GM23338 (cell line): Measurements from ENCODE around the gene GADD45B. TPM values are rescaled to one million over a fixed set of nuclear protein-coding genes. Genes with fewer than 3 reads are reported as not detected.

ENCODE experiments used
- ATAC-seq: fragments of 200-7000 bp; cut with Tn5 transposase; 3 replicates; pipeline ENCODE4 v1.9.1; 2020
- DNase-seq: peaks from one replicate; pipeline ENCODE4 v3.0.0-alpha.2; 2015; ENCODE audit warnings: low spot score
- H2AFZ ChIP-seq: fragments of 200-600 bp; sonication (generic); 2 replicates; pipeline ENCODE4 v1.8.0; 2016; ENCODE audit warnings: antibody characterized with exemption, mild to moderate bottlenecking, moderate library complexity
- H3F3A ChIP-seq: fragments of 200-600 bp; sonication (generic); replicated peaks from 2 replicates; pipeline ENCODE4 v1.8.0; 2017; ENCODE audit warnings: antibody characterized with exemption, mixed run types, low read depth
- H3K27ac ChIP-seq: fragments of 200-600 bp; sonication (generic); 2 replicates; pipeline ENCODE4 v1.6.1; 2016; ENCODE audit warnings: low read depth
- H3K27me3 ChIP-seq: fragments of 200-600 bp; sonication (generic); 2 replicates; pipeline ENCODE4 v1.8.0; 2016; ENCODE audit warnings: mild to moderate bottlenecking, mixed run types, moderate library complexity; ENCODE audit not compliant: insufficient read depth
- H3K36me3 ChIP-seq: fragments of 200-600 bp; sonication (generic); 2 replicates; pipeline ENCODE4 v1.8.0; 2016; ENCODE audit warnings: mild to moderate bottlenecking; ENCODE audit not compliant: insufficient read depth
- H3K4me1 ChIP-seq: fragments of 200-600 bp; sonication (generic); 2 replicates; pipeline ENCODE4 v1.8.0; 2016; ENCODE audit warnings: mild to moderate bottlenecking, moderate library complexity; ENCODE audit not compliant: insufficient read depth
- H3K4me2 ChIP-seq: fragments of 200-600 bp; sonication (generic); 2 replicates; pipeline ENCODE4 v1.7.1; 2017; ENCODE audit warnings: mixed run types
- H3K4me3 ChIP-seq: fragments of 200-600 bp; sonication (generic); 2 replicates; pipeline ENCODE4 v1.6.1; 2016; ENCODE audit warnings: mixed run types
- H3K79me2 ChIP-seq: fragments of 200-600 bp; sonication (generic); replicated peaks from 2 replicates; pipeline ENCODE4 v1.8.0; 2017; ENCODE audit warnings: mild to moderate bottlenecking; ENCODE audit not compliant: insufficient read depth
- H3K9me2 ChIP-seq: fragments of 200-600 bp; sonication (generic); 2 replicates; pipeline ENCODE4 v1.8.0; 2017; ENCODE audit not compliant: insufficient read depth
- H4K20me1 ChIP-seq: fragments of 200-600 bp; sonication (generic); replicated peaks from 2 replicates; pipeline ENCODE4 v1.8.0; 2017; ENCODE audit warnings: mild to moderate bottlenecking; ENCODE audit not compliant: insufficient read depth
- H3K27ac Mint-ChIP-seq: 2 replicates; pipeline ENCODE4 v1.8.0; 2020; ENCODE audit warnings: inconsistent platforms, mild to moderate bottlenecking, moderate library complexity, mixed read lengths
- H3K27me3 Mint-ChIP-seq: 3 replicates; pipeline ENCODE4 v1.8.0; 2022; ENCODE audit warnings: low read depth, mild to moderate bottlenecking, moderate library complexity, mixed read lengths, inconsistent platforms; ENCODE audit not compliant: insufficient read depth, poor library complexity
- H3K36me3 Mint-ChIP-seq: 3 replicates; pipeline ENCODE4 v1.8.0; 2021; ENCODE audit warnings: low read depth, mild to moderate bottlenecking, inconsistent platforms, moderate library complexity, mixed read lengths
- H3K4me1 Mint-ChIP-seq: 3 replicates; pipeline ENCODE4 v1.8.0; 2020; ENCODE audit warnings: mild to moderate bottlenecking, inconsistent platforms, mixed read lengths
- H3K4me3 Mint-ChIP-seq: 3 replicates; pipeline ENCODE4 v1.8.0; 2021; ENCODE audit warnings: moderate library complexity, mild to moderate bottlenecking, inconsistent platforms, mixed read lengths
- H3K9me3 Mint-ChIP-seq: 3 replicates; pipeline ENCODE4 v1.8.0; 2020; ENCODE audit warnings: moderate library complexity, mild to moderate bottlenecking, inconsistent platforms, mixed read lengths
- CREB1 ChIP-seq: fragments of 250-450 bp; sonication (Bioruptor Pico); IDR thresholded peaks from 2 replicates; pipeline ENCODE4 v1.5.0; 2020; ENCODE audit warnings: low read depth, mild to moderate bottlenecking, moderate library complexity
- EZH2 ChIP-seq: fragments of 200-600 bp; sonication (generic); IDR thresholded peaks from one replicate; pipeline ENCODE4 v1.8.0; 2017; ENCODE audit warnings: antibody characterized with exemption, mild to moderate bottlenecking, low read depth; ENCODE audit not compliant: unreplicated experiment
- EZH2phosphoT487 ChIP-seq: fragments of 200-600 bp; sonication (generic); IDR thresholded peaks from one replicate; pipeline ENCODE4 v1.8.1; 2018; ENCODE audit warnings: antibody characterized with exemption; ENCODE audit not compliant: unreplicated experiment
- JUNB ChIP-seq: IDR thresholded peaks from one replicate; pipeline ENCODE4 v1.6.1; 2016; ENCODE audit warnings: antibody characterized with exemption; ENCODE audit not compliant: unreplicated experiment
- NANOG ChIP-seq: IDR thresholded peaks from 2 replicates; pipeline ENCODE4 v1.6.1; 2016; ENCODE audit warnings: antibody characterized with exemption, borderline replicate concordance
- POLR2AphosphoS5 ChIP-seq: IDR thresholded peaks from 2 replicates; pipeline ENCODE4 v1.6.1; 2016; ENCODE audit warnings: antibody characterized with exemption, low read depth
- STAT1 ChIP-seq: IDR thresholded peaks from one replicate; pipeline ENCODE4 v1.6.1; 2016; ENCODE audit warnings: antibody characterized with exemption; ENCODE audit not compliant: unreplicated experiment
- ZNF114 ChIP-seq: fragments of 250-450 bp; sonication (Bioruptor Pico); IDR thresholded peaks from 2 replicates; pipeline ENCODE4 v1.5.0; 2020; ENCODE audit warnings: mild to moderate bottlenecking, moderate library complexity
- ZNF331 ChIP-seq: fragments of 250-450 bp; sonication (Bioruptor Pico); IDR thresholded peaks from 2 replicates; pipeline ENCODE4 v1.5.0; 2020; ENCODE audit warnings: low read depth, mild to moderate bottlenecking, moderate library complexity
- polyA plus RNA-seq: library from polyadenylated mRNA; unstranded; fragments of >200 nt; fragmentation: Nextera tagmentation; extraction: Ambion mirVana; gene quantifications from 2 replicates; pipeline ENCODE4 v1.2.1, GENCODE V29; 2016
- total RNA-seq: library from RNA; depleted of rRNA; stranded (reverse); fragments of >200 nt; shearing (Covaris generic); gene quantifications from 2 replicates; pipeline ENCODE4 v1.2.3, GENCODE V29; 2014
- TF ChIP-seq, protein P1 (sequence below): IDR thresholded peaks from 2 replicates; pipeline ENCODE4 v1.6.1; 2016; ENCODE audit warnings: antibody characterized with exemption
- TF ChIP-seq, protein P2 (sequence below), 2 experiments: fragments of 200-600 bp in 1 of 2; sonication (generic) in 1 of 2; conservative IDR thresholded peaks; 2 replicates each; pipeline versions ENCODE4 v1.5.1 to v1.6.1; 2016 to 2017; ENCODE audit warnings: antibody characterized with exemption in 2 of 2, low read depth in 2 of 2, mild to moderate bottlenecking in 2 of 2, moderate library complexity in 1 of 2
- TF ChIP-seq, protein P3 (sequence below): fragments of 250-450 bp; sonication (Bioruptor Pico); IDR thresholded peaks from 2 replicates; pipeline ENCODE4 v1.5.0; 2020; ENCODE audit warnings: mild to moderate bottlenecking, moderate library complexity
- TF ChIP-seq, protein P4 (sequence below): IDR thresholded peaks from one replicate; pipeline ENCODE4 v1.6.1; 2018; ENCODE audit warnings: antibody characterized with exemption; ENCODE audit not compliant: unreplicated experiment

The GADD45B gene
- total and polyA plus RNA-seq, 2 experiments from 2014 or later, result 12.3 to 16.6 TPM

DNA sequence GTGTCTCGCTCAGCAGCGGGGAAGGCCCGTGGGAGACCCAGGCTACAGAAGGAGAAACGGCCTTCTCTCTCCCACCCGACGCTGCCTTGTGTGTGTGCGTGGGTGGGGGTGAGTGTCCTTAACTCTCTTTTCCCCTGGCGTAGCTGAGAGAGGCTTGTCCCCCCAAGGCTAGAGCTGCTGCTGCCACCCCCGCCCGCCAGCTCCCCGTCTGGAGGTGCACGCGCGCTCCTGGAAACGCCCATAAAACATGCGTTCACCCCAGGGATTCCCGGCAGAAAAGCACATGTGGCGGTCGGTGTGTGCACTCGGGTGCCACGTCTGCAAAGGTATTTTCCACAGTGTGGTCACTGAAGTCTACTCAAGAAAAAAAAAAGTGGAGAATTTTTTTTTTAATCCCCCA lies 36.1 kb downstream of the GADD45B start:
- Mint-ChIP-seq H3K27me3 (peaks cover 8% of the 10 kb centered on the region), H3K4me1 (peaks cover 5% of the 10 kb centered on the region), H3K9me3 (no peaks in the 10 kb centered on the region; the same call in 2 of the 3 replicates), H3K36me3 (no peaks in the 10 kb centered on the region), H3K4me3 (no peak overlapping the region), H3K27ac (no peak overlapping the region)
- H3K79me2 ChIP-seq, result no peaks in the 10 kb centered on the region
- DNase-seq, result no peak
- no peak for ATAC-seq
- H3K4me1 ChIP-seq, result peaks cover 3% of the 10 kb centered on the region; the same call in 1 of the 2 replicates
- no peak overlapping the region for H3K4me3 ChIP-seq
- no peak overlapping the region for H2AFZ ChIP-seq
- no peaks in the 10 kb centered on the region for H3K36me3 ChIP-seq
- H3K27ac ChIP-seq, result no peak overlapping the region
- no peaks in the 10 kb centered on the region for H3K9me2 ChIP-seq
- H3K27me3 ChIP-seq, result no peaks in the 10 kb centered on the region
- H3K4me2 ChIP-seq, result no peak overlapping the region
- H3F3A ChIP-seq, result 0 out of 2 replicates have a peak, but pooled peaks cover 2% of the 10 kb centered on the region
- TF ChIP-seq, protein P1, sequence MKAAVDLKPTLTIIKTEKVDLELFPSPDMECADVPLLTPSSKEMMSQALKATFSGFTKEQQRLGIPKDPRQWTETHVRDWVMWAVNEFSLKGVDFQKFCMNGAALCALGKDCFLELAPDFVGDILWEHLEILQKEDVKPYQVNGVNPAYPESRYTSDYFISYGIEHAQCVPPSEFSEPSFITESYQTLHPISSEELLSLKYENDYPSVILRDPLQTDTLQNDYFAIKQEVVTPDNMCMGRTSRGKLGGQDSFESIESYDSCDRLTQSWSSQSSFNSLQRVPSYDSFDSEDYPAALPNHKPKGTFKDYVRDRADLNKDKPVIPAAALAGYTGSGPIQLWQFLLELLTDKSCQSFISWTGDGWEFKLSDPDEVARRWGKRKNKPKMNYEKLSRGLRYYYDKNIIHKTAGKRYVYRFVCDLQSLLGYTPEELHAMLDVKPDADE, result no peak
- TF ChIP-seq, protein P2, sequence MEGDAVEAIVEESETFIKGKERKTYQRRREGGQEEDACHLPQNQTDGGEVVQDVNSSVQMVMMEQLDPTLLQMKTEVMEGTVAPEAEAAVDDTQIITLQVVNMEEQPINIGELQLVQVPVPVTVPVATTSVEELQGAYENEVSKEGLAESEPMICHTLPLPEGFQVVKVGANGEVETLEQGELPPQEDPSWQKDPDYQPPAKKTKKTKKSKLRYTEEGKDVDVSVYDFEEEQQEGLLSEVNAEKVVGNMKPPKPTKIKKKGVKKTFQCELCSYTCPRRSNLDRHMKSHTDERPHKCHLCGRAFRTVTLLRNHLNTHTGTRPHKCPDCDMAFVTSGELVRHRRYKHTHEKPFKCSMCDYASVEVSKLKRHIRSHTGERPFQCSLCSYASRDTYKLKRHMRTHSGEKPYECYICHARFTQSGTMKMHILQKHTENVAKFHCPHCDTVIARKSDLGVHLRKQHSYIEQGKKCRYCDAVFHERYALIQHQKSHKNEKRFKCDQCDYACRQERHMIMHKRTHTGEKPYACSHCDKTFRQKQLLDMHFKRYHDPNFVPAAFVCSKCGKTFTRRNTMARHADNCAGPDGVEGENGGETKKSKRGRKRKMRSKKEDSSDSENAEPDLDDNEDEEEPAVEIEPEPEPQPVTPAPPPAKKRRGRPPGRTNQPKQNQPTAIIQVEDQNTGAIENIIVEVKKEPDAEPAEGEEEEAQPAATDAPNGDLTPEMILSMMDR (conservative IDR thresholded peaks at IDR 0.05; ENCODE audit: low read depth in 2 of 2), result no peak
- TF ChIP-seq EZH2phosphoT487 (no peak), STAT1 (no peak), ZNF114 (CRISPR knock-in tag) (no peak), NANOG (no peak), ZNF331 (CRISPR knock-in tag) (no peak), JUNB (no peak), POLR2AphosphoS5 (no peak), CREB1 (CRISPR knock-in tag) (no peak), EZH2 (no peak)
- TF ChIP-seq, protein P3, sequence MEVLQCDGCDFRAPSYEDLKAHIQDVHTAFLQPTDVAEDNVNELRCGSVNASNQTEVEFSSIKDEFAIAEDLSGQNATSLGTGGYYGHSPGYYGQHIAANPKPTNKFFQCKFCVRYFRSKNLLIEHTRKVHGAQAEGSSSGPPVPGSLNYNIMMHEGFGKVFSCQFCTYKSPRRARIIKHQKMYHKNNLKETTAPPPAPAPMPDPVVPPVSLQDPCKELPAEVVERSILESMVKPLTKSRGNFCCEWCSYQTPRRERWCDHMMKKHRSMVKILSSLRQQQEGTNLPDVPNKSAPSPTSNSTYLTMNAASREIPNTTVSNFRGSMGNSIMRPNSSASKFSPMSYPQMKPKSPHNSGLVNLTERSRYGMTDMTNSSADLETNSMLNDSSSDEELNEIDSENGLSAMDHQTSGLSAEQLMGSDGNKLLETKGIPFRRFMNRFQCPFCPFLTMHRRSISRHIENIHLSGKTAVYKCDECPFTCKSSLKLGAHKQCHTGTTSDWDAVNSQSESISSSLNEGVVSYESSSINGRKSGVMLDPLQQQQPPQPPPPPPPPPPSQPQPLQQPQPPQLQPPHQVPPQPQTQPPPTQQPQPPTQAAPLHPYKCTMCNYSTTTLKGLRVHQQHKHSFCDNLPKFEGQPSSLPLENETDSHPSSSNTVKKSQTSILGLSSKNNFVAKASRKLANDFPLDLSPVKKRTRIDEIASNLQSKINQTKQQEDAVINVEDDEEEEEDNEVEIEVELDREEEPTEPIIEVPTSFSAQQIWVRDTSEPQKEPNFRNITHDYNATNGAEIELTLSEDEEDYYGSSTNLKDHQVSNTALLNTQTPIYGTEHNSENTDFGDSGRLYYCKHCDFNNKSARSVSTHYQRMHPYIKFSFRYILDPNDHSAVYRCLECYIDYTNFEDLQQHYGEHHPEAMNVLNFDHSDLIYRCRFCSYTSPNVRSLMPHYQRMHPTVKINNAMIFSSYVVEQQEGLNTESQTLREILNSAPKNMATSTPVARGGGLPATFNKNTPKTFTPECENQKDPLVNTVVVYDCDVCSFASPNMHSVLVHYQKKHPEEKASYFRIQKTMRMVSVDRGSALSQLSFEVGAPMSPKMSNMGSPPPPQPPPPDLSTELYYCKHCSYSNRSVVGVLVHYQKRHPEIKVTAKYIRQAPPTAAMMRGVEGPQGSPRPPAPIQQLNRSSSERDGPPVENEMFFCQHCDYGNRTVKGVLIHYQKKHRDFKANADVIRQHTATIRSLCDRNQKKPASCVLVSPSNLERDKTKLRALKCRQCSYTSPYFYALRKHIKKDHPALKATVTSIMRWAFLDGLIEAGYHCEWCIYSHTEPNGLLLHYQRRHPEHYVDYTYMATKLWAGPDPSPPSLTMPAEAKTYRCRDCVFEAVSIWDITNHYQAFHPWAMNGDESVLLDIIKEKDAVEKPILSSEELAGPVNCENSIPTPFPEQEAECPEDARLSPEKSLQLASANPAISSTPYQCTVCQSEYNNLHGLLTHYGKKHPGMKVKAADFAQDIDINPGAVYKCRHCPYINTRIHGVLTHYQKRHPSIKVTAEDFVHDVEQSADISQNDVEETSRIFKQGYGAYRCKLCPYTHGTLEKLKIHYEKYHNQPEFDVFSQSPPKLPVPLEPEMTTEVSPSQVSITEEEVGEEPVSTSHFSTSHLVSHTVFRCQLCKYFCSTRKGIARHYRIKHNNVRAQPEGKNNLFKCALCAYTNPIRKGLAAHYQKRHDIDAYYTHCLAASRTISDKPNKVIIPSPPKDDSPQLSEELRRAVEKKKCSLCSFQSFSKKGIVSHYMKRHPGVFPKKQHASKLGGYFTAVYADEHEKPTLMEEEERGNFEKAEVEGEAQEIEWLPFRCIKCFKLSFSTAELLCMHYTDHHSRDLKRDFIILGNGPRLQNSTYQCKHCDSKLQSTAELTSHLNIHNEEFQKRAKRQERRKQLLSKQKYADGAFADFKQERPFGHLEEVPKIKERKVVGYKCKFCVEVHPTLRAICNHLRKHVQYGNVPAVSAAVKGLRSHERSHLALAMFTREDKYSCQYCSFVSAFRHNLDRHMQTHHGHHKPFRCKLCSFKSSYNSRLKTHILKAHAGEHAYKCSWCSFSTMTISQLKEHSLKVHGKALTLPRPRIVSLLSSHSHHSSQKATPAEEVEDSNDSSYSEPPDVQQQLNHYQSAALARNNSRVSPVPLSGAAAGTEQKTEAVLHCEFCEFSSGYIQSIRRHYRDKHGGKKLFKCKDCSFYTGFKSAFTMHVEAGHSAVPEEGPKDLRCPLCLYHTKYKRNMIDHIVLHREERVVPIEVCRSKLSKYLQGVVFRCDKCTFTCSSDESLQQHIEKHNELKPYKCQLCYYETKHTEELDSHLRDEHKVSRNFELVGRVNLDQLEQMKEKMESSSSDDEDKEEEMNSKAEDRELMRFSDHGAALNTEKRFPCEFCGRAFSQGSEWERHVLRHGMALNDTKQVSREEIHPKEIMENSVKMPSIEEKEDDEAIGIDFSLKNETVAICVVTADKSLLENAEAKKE (CRISPR knock-in tag), result no peak
- TF ChIP-seq, protein P4, sequence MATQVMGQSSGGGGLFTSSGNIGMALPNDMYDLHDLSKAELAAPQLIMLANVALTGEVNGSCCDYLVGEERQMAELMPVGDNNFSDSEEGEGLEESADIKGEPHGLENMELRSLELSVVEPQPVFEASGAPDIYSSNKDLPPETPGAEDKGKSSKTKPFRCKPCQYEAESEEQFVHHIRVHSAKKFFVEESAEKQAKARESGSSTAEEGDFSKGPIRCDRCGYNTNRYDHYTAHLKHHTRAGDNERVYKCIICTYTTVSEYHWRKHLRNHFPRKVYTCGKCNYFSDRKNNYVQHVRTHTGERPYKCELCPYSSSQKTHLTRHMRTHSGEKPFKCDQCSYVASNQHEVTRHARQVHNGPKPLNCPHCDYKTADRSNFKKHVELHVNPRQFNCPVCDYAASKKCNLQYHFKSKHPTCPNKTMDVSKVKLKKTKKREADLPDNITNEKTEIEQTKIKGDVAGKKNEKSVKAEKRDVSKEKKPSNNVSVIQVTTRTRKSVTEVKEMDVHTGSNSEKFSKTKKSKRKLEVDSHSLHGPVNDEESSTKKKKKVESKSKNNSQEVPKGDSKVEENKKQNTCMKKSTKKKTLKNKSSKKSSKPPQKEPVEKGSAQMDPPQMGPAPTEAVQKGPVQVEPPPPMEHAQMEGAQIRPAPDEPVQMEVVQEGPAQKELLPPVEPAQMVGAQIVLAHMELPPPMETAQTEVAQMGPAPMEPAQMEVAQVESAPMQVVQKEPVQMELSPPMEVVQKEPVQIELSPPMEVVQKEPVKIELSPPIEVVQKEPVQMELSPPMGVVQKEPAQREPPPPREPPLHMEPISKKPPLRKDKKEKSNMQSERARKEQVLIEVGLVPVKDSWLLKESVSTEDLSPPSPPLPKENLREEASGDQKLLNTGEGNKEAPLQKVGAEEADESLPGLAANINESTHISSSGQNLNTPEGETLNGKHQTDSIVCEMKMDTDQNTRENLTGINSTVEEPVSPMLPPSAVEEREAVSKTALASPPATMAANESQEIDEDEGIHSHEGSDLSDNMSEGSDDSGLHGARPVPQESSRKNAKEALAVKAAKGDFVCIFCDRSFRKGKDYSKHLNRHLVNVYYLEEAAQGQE, result no peak
- H4K20me1 ChIP-seq, result no peaks in the 10 kb centered on the region
